H1 (cell line): ENCODE measurements around the gene GRP. TPM values are rescaled to one million over a fixed set of nuclear protein-coding genes. Genes with fewer than 3 reads are reported as not detected.

Experiments used
- ASH2L ChIP-seq: fragments of 200-600, 300-600 bp; sonication (generic); IDR thresholded peaks from one replicate; pipeline ENCODE4 v1.7.1; 2017; ENCODE audit warnings: low read length
- ATF3 ChIP-seq: IDR thresholded peaks from 2 replicates; pipeline ENCODE4 v1.6.1; 2011; ENCODE audit warnings: low read depth, mild to moderate bottlenecking, low read length; ENCODE audit not compliant: insufficient read depth
- EZH2 ChIP-seq: fragments of 200-600 bp; sonication (generic); IDR thresholded peaks from 2 replicates; pipeline ENCODE4 v1.7.1; 2012; ENCODE audit warnings: low read depth, mild to moderate bottlenecking, moderate library complexity, low read length, inconsistent platforms; ENCODE audit not compliant: severe bottlenecking
- SIRT6 ChIP-seq: IDR thresholded peaks from one replicate; pipeline ENCODE4 v1.7.1; 2012; ENCODE audit warnings: low read length, inconsistent platforms
- SRF ChIP-seq: IDR thresholded peaks from 2 replicates; pipeline ENCODE4 v1.6.1; 2011; ENCODE audit warnings: mild to moderate bottlenecking, low read depth, low read length, moderate library complexity
- polyA plus RNA-seq, 7 experiments: library from polyadenylated mRNA; depleted of rRNA in 3 of 7; stranded (reverse) in 5 of 7; unstranded in 2 of 7; fragments of >200 nt in 5 of 7; fragments of 200-250 nt in 2 of 7; gene quantifications; 1 replicate in 5 of 7; 2 replicates in 1 of 7; 4 replicates in 1 of 7; pipeline versions ENCODE4 v1.2.1 to v1.2.3, GENCODE V29; 2011 to 2013; ENCODE audit warnings: missing spikeins in 2 of 7, mixed read lengths in 2 of 7
- total RNA-seq: library from RNA; stranded (reverse); fragmentation: NEBNext Ultra II Directional; extraction: Animal tissue kit (Norgen Biotek cat#: 25700); gene quantifications from 2 replicates; pipeline ENCODE4 v1.2.1, GENCODE V29; 2021

The GRP gene
- total and polyA plus RNA-seq, 2 of the 8 experiments (the other 6 are each of a cell fraction or from before 2014, with no cell fraction given): not detected

- TF ChIP-seq EZH2 (no peak), SIRT6 (no peak), ASH2L (no peak), ATF3 (no peak), SRF (no peak)
These were observed 39.7 kb upstream of the GRP start (continued) for GRCh38 chr18:59180150-59180845.
